GM23248 (cell line): ENCODE data around the gene ELP5. TPM values are rescaled to one million over a fixed set of nuclear protein-coding genes. Genes with fewer than 3 reads are reported as not detected.

Source experiments
- DNase-seq: peaks from one replicate; pipeline ENCODE4 v3.0.0-alpha.2; 2015
- H2AFZ ChIP-seq: fragments of 200-600 bp; sonication (generic); 2 replicates; pipeline ENCODE4 v1.6.1; 2016; ENCODE audit warnings: antibody characterized with exemption
- H3F3A ChIP-seq: fragments of 200-600 bp; sonication (generic); 2 replicates; pipeline ENCODE4 v1.6.1; 2016; ENCODE audit warnings: mild to moderate bottlenecking, antibody characterized with exemption, mixed run types; ENCODE audit not compliant: insufficient read depth
- H3K27ac ChIP-seq: fragments of 200-600 bp; sonication (generic); 2 replicates; pipeline ENCODE4 v1.5.1; 2016; ENCODE audit warnings: mild to moderate bottlenecking
- H3K27me3 ChIP-seq: fragments of 200-600 bp; sonication (generic); replicated peaks from 2 replicates; pipeline ENCODE4 v1.6.1; 2016; ENCODE audit warnings: mild to moderate bottlenecking; ENCODE audit not compliant: insufficient read depth
- H3K36me3 ChIP-seq: fragments of 200-600 bp; sonication (generic); 2 replicates; pipeline ENCODE4 v1.6.1; 2016; ENCODE audit warnings: low read depth, mild to moderate bottlenecking
- H3K4me1 ChIP-seq: fragments of 200-600 bp; sonication (generic); 2 replicates; pipeline ENCODE4 v1.6.1; 2016; ENCODE audit warnings: mild to moderate bottlenecking; ENCODE audit not compliant: insufficient read depth
- H3K4me2 ChIP-seq: fragments of 200-600 bp; sonication (generic); one replicate; pipeline ENCODE4 v1.6.1; 2016; ENCODE audit warnings: mild to moderate bottlenecking; ENCODE audit not compliant: unreplicated experiment
- H3K4me3 ChIP-seq: fragments of 200-600 bp; sonication (generic); 2 replicates; pipeline ENCODE4 v1.5.1; 2016; ENCODE audit warnings: mild to moderate bottlenecking
- H3K79me2 ChIP-seq: fragments of 200-600 bp; sonication (generic); 2 replicates; pipeline ENCODE4 v1.6.1; 2016; ENCODE audit warnings: mild to moderate bottlenecking; ENCODE audit not compliant: insufficient read depth
- H3K9ac ChIP-seq: fragments of 200-600 bp; sonication (generic); 2 replicates; pipeline ENCODE4 v1.6.1; 2016; ENCODE audit warnings: mild to moderate bottlenecking
- H3K9me2 ChIP-seq: fragments of 200-600 bp; sonication (generic); 2 replicates; pipeline ENCODE4 v1.6.1; 2016; ENCODE audit warnings: mixed run types, mild to moderate bottlenecking, moderate library complexity; ENCODE audit not compliant: insufficient read depth
- H3K9me3 ChIP-seq: fragments of 200-600 bp; sonication (generic); one replicate; pipeline ENCODE4 v1.6.1; 2017; ENCODE audit warnings: low read depth
- H4K20me1 ChIP-seq: fragments of 200-600 bp; sonication (generic); 2 replicates; pipeline ENCODE4 v1.6.0; 2016; ENCODE audit not compliant: insufficient read depth
- EZH2 ChIP-seq: fragments of 200-600 bp; sonication (generic); IDR thresholded peaks from 2 replicates; pipeline ENCODE4 v1.6.1; 2018; ENCODE audit warnings: antibody characterized with exemption, mild to moderate bottlenecking; ENCODE audit not compliant: insufficient read depth, poor library complexity, severe bottlenecking
- EZH2phosphoT487 ChIP-seq: fragments of 200-600 bp; sonication (generic); IDR thresholded peaks from 2 replicates; pipeline ENCODE4 v1.6.1; 2018; ENCODE audit warnings: antibody characterized with exemption, moderate library complexity, mild to moderate bottlenecking, low read depth; ENCODE audit not compliant: insufficient read depth
- WGBS, 2 experiments: methylation state at CpG; one replicate each; pipeline ENCODE4 v1.1.6; 2015 to 2017; ENCODE audit warnings: low lambda C conversion rate in 2 of 2, low coverage in 1 of 2; ENCODE audit errors: missing lambda C conversion rate in 2 of 2; 5-methylcytosine and 5-hydroxymethylcytosine counted together
- in situ Hi-C: fragments of 300-500 bp; cut with MboI; formaldehyde crosslinking; loops from 2 replicates; pipeline ENCODE4 v1.15.0; 2020
- polyA plus RNA-seq: library from polyadenylated mRNA; unstranded; fragments of >200 nt; fragmentation: Nextera tagmentation; extraction: Ambion mirVana; gene quantifications from 2 replicates; pipeline ENCODE4 v1.2.1, GENCODE V29; 2016
- total RNA-seq: library from RNA; depleted of rRNA; stranded (reverse); fragments of >200 nt; shearing (Covaris generic); gene quantifications from 2 replicates; pipeline ENCODE4 v1.2.3, GENCODE V29; 2014

ELP5 gene
- total and polyA plus RNA-seq, 2 experiments from 2014 or later = 32.9 to 34.8 TPM

DNA sequence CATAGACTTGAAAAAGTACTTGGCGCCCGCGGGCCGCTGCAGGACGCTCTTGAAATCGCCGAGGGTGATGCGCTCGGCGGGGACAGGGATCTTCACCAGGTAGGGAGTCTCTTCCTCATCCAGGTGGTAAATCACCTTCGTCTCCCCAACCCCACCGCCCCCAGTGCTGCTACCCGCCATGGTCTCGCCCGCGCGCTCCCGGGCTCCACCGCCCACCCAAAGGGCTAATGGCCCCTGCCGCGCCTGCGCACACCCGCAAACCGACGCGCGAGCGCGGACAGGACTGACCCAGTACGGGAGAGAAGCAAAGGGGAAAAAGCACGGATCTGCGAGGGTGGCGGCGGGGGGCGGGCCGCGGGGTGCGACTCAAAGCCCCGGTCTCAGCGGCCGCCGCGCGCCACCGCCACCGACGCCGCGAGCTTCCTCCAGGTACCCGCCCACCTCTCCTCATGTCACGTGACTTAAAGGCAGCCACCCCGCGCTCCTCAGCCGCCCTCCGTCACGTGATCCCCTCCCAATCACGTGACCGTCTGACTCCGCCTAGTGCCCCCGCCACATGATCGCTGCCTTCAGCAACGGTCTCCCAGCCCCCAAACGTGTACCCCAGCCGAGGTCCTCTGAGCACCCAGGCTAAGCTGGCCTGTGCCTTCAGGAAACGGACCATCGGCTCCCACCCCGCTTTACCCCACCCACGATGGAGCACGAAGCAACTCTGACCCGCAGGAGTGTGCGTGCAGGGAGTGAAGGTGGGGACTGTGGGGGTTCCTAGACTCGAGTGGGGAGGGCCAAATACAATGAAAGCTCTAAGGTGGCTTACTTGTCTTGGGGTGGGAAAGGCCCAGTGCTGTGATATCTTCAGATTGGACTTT, 17.7 kb upstream of the ELP5 start, which contains the start of gene DVL2:
Gene DVL2 (minus strand): TSS at position 435 of the 869 bp plus-strand sequence. CDS start 255 bp downstream, at position 180.
- TF ChIP-seq EZH2phosphoT487 = no peak
- Histone ChIP-seq H3F3A (peaks cover 36% of the 10 kb centered on the region), H3K9me2 (no peaks in the 10 kb centered on the region), H3K27ac (peak within 1 kb of the TSS; percentile 77), H3K27me3 (no peaks in the 10 kb centered on the region), H3K4me2 (peak within 1 kb of the TSS; percentile 95), H3K9me3 (no peaks in the 10 kb centered on the region), H3K36me3 (no peaks in the 10 kb centered on the region; the same call in 1 of the 2 replicates), H4K20me1 (no peaks in the 10 kb centered on the region; the same call in 1 of the 2 replicates), H3K4me1 (peaks cover 22% of the 10 kb centered on the region), H3K4me3 (peak within 1 kb of the TSS; percentile 89), H3K9ac (peak within 1 kb of the TSS; percentile 91), H3K79me2 (peaks cover 89% of the 10 kb centered on the region), H2AFZ (peak within 1 kb of the TSS; percentile 76)
- in situ Hi-C loops = no loop called here
- 1 to 2% methylated on average over 44 to 71 of the region's 72 CpGs for WGBS, 2 experiments
- peak; percentile 98 for DNase-seq

DNA sequence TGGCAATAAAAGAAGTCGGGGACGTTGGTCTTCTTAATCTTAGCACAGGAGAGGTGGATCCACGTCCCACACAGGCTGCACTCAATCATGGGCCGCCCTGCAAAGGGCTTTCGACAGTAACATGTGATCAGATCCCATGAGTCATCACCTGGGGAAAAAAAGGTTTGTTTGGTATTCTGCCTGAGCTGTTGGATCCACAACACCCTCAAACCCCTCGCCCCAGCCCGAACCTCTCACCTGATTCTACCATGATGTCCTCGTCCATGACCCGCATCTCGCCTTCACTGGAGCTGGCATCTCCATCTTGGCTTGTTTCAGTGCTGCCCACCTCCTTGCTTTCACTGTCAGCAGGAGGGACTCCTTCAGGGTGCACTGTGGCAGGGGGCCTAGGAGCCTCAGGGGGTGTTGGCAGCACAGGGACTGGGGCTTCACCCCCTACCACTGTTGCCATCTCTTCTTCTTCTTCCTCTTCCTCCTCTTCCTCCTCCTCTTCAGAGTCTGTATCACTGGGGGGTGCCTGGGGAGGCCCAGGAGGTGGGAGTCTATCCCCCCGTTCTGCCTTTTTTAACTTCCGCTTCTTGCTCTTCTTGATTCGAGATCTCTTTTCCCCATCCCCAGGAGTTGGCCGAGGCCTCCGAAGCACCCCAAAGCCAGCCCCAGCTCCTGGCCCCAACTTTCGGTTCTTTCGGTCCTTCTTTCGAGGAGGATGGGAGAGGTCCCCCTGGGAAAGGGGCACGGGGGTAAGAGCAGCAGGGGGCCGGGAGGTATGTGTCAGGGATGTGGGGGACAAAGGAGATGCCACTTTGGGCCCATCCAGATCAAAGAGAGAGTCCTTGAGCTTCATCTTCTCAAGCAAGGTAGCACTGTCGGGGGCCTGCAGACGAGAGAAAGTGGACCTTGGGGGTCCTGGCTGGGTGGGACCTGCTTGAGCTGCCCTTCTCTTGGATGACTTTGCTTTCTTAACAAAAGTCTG, 16.0 kb upstream of the ELP5 start:
- Histone ChIP-seq H3K4me1 (peaks cover 33% of the 10 kb centered on the region), H3K9me2 (no peaks in the 10 kb centered on the region), H3K36me3 (peaks cover 12% of the 10 kb centered on the region; the same call in 1 of the 2 replicates), H2AFZ (no peak overlapping the region), H3K4me2 (peak overlapping the region; percentile 95), H3K79me2 (peaks cover 85% of the 10 kb centered on the region), H3K27me3 (no peaks in the 10 kb centered on the region), H3K4me3 (no peak overlapping the region), H3K9ac (peak overlapping the region; percentile 96; the same call in 1 of the 2 replicates), H3K27ac (peak overlapping the region; percentile 77), H3K9me3 (no peaks in the 10 kb centered on the region), H3F3A (peaks cover 48% of the 10 kb centered on the region), H4K20me1 (no peaks in the 10 kb centered on the region; the same call in 1 of the 2 replicates)
- 83 to 87% methylated on average over 22 of the region's 22 CpGs for WGBS, 2 experiments
- DNase-seq = peak; percentile 47
- TF ChIP-seq EZH2phosphoT487 (no peak), EZH2 (no peak)
- in situ Hi-C loops = no loop called here

- DNase-seq = no peak
- H2AFZ ChIP-seq = no peak overlapping the region
- H3K9ac ChIP-seq = peak overlapping the region; percentile 96
- TF ChIP-seq EZH2phosphoT487 = no peak
- no peak for TF ChIP-seq EZH2
- peaks cover 85% of the 10 kb centered on the region for H3K79me2 ChIP-seq
- H4K20me1 ChIP-seq = no peaks in the 10 kb centered on the region; the same call in 1 of the 2 replicates
- H3K9me3 ChIP-seq = no peaks in the 10 kb centered on the region
- peaks cover 38% of the 10 kb centered on the region for H3K4me1 ChIP-seq
- H3K27ac ChIP-seq = peak overlapping the region; percentile 77; the same call in 1 of the 2 replicates
- in situ Hi-C loops = no loop called here
- H3K36me3 ChIP-seq = peaks cover 14% of the 10 kb centered on the region; the same call in 1 of the 2 replicates
- H3K27me3 ChIP-seq = no peaks in the 10 kb centered on the region
- H3K9me2 ChIP-seq = no peaks in the 10 kb centered on the region
- peak overlapping the region; percentile 44 for H3K4me2 ChIP-seq
- peaks cover 56% of the 10 kb centered on the region for H3F3A ChIP-seq
- WGBS, 2 experiments = 75 to 77% methylated on average over 6 of the region's 6 CpGs
- peak overlapping the region; percentile 99 for H3K4me3 ChIP-seq
These were observed 15.2 kb upstream of the ELP5 start for GRCh38 chr17:7236808-7237207.

DNA sequence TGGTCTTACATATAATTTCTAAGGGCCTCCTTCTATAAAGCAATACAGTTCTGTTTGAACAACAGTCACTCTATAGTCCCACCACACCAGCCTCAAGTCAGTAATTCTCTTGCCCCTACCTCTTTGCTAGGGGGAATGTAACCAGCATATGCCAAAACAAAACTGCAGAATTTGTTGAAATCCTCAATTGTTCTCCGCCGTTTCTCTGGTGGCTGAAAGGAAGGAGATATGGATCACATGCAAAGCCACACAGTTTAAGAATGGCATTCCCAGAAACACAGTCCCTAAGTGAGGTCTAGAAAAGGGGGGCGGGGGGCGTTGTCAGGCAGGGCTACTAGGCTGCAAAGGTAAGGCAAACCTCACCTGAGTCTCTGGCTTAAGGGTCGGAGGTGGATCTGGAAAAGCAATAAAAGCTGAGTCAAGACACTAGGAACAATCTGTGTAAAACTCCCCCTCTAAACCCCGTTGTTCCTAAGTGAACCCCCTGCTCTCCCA, 14.7 kb upstream of the ELP5 start:
- Histone ChIP-seq H3K27me3 (no peaks in the 10 kb centered on the region), H3K27ac (peak overlapping the region; percentile 77), H3K36me3 (peaks cover 14% of the 10 kb centered on the region; the same call in 1 of the 2 replicates), H3K4me1 (peaks cover 33% of the 10 kb centered on the region), H2AFZ (no peak overlapping the region), H3K9ac (peak overlapping the region; percentile 96), H3K4me3 (peak overlapping the region; percentile 99), H3K9me2 (no peaks in the 10 kb centered on the region), H4K20me1 (no peaks in the 10 kb centered on the region), H3K9me3 (no peaks in the 10 kb centered on the region), H3K79me2 (peaks cover 82% of the 10 kb centered on the region), H3F3A (peaks cover 55% of the 10 kb centered on the region), H3K4me2 (peak overlapping the region; percentile 44)
- 35 to 41% methylated on average over 6 of the region's 6 CpGs for WGBS, 2 experiments
- DNase-seq = no peak
- in situ Hi-C loops = no loop called here
- TF ChIP-seq EZH2phosphoT487 = no peak
- TF ChIP-seq EZH2 = no peak
